Jurkat, Clone E6-1 (cell line): Measurements from ENCODE around the gene LAMTOR4.
"Not testable (repeated sequence)": the region's sequence is repeated elsewhere in the genome, so short reads cannot be mapped to it uniquely, and the experiment has no call there.

Source experiments
- DNase-seq: peaks from one replicate; pipeline ENCODE4 v3.0.0-alpha.2; 2011; ENCODE audit warnings: low read depth, low spot score
- H3K4me3 ChIP-seq: 2 replicates; pipeline ENCODE4 v1.5.1; 2011; ENCODE audit warnings: mild to moderate bottlenecking, low read length, control low read depth, moderate library complexity

Gene LAMTOR4

GRCh38 chr7:100166317-100166940 is 17.7 kb downstream of the LAMTOR4 start:
- no peak overlapping the region for H3K4me3 ChIP-seq

DNA sequence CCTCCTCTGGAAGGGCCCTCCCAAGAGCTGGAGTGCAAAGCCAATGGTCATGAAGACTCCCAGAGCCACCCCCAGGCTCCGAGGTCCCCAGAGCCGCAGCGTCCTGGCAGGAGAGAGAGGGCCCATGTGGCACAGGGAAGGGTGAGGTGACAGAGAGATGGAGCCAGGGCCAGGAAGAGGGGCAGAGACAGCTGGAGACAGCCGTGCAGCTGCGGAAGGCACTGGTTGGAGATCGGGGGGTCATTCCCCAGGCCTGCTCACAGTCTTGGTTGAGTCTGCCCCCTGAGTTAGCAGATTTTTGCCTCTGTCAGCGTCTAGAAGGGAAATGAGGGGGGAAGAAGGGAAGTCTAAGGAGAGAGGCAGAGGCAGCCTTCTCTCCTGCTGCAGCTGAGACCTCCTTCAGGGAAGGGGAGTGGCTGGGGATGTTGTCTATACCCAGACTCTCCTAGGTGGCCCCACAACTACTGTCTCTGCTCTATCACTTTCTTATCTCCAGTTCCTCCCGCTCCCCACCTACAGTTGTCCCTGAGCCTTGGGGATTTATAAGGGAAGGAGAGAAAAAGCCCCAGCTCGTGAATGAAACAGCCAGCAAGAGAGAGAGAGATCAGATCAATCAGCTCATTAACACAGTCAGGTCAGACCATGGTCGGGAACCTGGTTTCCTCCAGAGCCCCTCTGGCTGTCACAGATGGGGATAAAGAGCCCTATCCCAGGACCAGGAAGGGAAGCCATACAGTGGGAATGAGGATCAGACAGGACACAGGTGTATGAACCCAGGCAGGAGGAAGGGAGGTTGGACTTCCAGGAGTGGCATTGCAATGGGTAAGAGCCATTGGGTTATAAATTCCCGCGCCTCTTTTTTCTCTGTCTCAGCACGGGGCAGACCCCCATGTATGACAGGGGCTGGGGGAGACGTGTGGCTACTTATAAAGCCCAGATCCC is 18.5 kb downstream of the LAMTOR4 start:
- no peak overlapping the region for H3K4me3 ChIP-seq
- DNase-seq, result no peak

More at GRCh38 chr7:100166317-100166940, 17.7 kb downstream of the LAMTOR4 start:
- DNase-seq, result no peak

DNA sequence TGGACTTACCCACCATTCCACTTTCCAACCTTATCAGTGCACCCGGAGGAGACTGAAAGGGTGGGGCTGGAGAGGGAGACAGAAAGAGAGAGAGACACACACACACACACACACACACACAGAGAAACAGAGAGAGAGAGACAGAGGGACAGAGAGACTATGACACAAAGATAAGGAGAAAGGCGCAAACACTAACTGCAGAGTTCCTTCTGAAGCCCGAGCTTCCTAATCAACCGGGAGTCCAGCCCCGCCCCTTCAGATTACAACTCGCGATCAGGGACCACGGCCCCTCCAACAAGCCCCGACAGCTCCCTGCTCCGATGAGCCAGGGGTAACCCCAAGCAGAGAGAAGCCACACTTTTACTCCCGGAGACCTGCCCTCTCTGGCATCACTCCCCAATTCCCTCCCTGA is 19.2 kb downstream of the LAMTOR4 start:
- DNase-seq, result no peak
- peak overlapping the region; percentile 46 for H3K4me3 ChIP-seq

DNA sequence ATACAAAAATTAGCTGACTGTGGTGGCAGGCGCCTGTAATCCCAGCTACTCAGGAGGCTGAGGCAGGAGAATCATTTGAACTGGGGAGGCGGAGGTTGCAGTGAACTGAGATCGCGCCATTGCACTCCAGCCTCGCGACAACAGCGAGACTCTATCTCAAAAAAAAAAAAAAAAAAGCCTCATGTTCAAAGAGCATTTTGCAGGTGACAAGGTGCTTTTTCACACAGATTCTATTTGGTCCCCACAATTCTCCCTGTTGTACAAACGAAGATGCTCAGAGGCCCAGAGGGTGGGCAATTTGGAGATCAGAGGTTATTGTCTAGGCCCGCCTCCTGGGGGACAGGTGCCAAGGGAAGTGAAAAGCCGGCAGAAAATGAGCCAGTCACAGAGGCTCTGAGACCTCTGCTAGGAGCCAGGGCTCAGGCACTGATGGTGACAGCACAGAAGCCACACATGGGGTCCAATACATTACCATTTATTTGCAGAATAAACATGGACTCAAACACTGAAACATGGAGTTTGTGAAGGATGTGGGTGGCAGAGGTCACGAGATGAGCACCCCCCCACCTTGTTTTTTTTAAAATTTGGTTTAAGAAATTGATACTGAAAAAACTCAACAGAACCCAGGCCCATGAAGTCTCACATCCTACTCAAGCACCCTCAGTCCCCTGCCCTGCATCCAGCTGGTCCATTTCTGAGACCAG is 20.6 kb downstream of the LAMTOR4 start:
- no peak overlapping the region for H3K4me3 ChIP-seq
- DNase-seq, result no peak

DNA sequence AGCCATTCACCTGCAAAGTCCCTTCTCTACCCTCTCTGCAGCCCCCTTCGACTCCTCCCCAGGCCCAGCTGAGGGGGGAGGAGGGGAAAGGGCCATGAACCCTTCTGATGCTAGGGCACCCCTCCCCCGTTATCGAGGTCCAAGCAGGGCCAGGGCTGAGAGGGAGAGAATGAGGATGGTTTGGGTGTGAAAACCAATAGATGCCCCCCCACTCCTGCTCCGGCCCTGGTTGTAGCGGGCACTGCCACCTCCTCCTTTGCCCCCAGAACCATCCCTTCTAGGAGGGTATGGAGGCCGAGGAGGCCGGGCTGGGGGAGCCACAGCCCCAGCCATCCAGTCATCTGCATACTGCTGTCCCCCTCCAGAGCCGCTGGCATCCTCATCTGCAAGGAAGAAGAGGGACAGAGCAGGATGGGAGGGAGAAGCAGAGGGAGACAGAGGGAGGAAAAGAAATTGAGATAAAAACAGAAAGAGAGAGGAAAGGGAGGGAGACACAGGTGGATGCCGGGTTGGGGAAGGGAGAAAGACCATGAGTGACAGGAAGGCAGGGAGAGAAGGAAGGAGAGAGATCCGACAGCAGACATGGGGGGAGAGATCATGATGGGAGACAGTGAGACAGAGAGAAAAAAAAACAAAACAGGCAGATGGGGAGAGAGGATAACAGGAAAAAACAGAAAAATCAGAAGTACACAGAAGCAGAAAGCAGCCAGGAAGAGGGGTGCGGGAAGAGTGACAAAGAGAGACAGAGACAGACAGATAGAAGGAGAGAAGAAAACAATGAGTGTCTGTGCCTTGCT is 21.6 kb downstream of the LAMTOR4 start:
- no peak for DNase-seq
- no peak overlapping the region for H3K4me3 ChIP-seq

GRCh38 chr7:100171087-100171681 is 22.5 kb downstream of the LAMTOR4 start:
- no peak for DNase-seq
- H3K4me3 ChIP-seq, result no peak overlapping the region

DNA sequence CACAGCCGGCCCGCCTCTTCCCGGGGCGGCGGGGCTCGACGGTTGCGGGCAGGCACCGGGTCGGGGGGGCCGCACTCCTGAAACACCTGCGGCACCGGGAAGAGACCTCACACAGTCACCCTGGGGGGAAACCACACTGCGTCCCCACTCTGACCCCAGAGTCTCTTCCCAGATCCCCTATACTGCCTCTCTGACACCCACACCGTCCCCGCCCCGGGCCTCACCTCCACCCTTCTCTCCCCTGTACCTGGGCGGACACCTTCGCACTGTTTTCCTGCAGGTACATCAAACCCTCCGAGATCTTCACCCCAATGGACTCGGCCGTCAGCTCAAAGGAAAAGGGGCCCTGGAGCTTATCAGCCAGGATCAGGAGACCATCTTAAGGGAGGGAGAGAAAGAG is 23.1 kb downstream of the LAMTOR4 start:
- DNase-seq, result no peak
- no peak overlapping the region for H3K4me3 ChIP-seq

GRCh38 chr7:100173806-100174495 is 25.2 kb downstream of the LAMTOR4 start:
- H3K4me3 ChIP-seq, result no peak overlapping the region
- no peak for DNase-seq

GRCh38 chr7:100174582-100174981 is 25.9 kb downstream of the LAMTOR4 start:
- no peak for DNase-seq
- H3K4me3 ChIP-seq, result no peak overlapping the region

GRCh38 chr7:100175296-100175935 is 26.7 kb downstream of the LAMTOR4 start:
- no peak for DNase-seq
- H3K4me3 ChIP-seq, result no peak overlapping the region

GRCh38 chr7:100176096-100177044 is 27.7 kb downstream of the LAMTOR4 start:
- peak overlapping the region; percentile 75 for H3K4me3 ChIP-seq
- DNase-seq, result no peak

DNA sequence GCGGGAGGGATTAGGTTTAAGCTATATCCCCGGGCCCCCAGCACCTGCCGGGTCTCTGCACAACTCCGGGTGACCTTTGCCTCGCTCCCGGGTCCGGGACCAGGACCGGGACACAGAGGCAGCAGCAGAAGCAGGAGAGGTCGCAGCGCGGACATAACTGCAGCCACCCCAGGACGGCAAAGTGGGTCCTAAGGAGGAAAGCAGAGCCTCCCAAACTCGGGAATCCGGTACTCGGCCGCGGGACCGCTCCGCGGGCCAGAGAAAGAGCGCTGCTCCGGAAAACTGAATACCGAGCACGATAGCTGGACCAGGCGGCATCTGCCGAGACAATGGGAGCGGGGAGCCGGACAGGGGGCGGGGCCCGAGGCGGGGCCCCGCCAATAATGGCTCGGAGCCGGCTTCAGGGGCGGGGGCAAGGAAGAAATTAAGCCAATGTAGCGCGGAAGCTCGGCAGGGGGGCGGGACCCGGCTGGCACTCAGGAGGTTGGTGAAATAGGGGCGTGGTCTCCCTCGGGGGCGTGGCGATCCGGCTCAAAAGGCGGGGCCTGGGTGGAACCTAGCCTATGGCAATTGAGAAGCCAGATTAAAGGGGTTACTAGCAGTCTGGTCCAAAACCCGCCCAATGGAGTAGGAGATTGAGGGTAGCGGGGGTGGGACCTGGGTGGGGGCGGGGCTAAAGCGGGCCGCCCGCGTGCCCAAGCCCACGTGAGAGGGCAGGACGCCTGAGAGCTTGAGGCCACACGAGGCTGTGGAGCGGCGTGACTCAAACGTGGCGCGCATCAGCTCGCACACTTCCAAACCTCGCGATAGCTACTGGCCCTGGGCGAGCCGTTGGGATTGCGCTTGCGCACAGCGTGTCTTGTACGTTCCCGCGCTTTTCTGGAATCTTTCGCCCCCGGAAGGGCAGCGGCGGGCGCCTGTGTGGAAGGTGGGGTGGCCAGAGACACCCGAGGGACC is 28.6 kb downstream of the LAMTOR4 start, which contains the start of the genes GPC2 and STAG3:
TSS of gene GPC2 (minus strand) at position 337 of the 957 bp plus-strand sequence. CDS start at position 155, 182 bp downstream.
TSS of gene STAG3 (plus strand) at position 874 of the 957 bp plus-strand sequence. CDS start 2,639 bp downstream, outside the sequence.
- peak; percentile 96 for DNase-seq
- peak within 1 kb of the TSS; percentile 75 for H3K4me3 ChIP-seq

DNA sequence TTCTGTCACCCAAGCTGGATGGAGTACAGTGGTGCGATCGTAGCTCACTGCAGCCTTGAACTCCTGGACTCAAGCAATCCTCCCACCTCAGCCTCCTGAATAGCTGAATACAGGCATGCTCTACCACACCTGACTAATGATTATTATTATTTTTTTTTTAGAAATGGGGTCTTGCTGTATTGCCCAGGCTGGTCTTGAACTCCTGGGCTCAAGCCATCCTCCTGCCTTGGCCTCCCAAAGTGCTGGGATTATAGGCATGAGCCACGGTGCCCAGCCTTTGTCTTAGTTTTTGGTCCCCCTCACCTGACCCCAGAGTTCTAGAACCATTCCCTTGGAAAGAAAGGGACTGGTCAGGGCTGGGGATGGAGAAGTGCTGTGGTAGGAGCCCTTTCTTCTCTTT is 31.4 kb downstream of the LAMTOR4 start:
- not testable (repeated sequence) for DNase-seq
- peak overlapping the region; percentile 34 for H3K4me3 ChIP-seq

DNA sequence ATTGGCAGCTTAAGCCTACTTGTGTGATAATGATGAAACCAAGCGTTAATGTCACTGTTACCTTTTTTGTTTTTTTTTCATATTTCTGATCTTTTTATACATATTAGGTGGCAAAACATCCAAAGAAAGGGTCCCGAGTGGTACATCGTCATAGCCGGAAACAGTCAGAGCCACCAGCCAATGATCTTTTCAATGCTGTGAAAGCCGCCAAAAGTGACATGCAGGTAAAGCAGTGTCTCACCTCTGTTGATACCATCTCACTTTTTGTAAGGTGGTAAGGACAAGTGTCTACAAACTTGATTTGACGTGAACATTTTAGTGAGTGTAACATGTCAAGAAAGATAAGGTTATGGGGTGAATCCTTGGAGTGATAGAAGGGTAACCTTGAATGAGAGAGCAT is 33.9 kb downstream of the LAMTOR4 start:
- DNase-seq, H3K4me3 ChIP-seq: not testable (repeated sequence)

DNA sequence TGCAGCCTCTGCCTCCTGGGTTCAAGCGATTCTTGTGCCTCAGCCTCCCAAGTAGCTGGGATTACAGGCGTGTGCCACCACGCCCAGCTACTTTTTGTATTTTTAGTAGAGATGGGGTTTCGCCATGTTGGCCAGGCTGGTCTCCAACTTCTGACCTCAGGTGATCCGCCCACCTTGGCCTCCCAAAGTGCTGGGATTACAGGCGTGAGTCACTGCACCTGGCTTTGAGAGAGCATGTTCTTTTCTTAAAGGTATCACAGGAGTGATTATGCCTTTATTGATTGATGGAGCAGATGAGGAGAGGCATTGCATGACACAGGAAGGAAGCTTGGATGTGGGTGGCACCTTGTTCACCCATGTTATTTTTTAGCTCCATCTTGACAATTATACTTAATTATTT is 34.4 kb downstream of the LAMTOR4 start:
- H3K4me3 ChIP-seq, DNase-seq: not testable (repeated sequence)
